GM21723 (cell line): Measurements from ENCODE around the gene UBQLN4.
"Not testable (repeated sequence)": the region's sequence is repeated elsewhere in the genome, so short reads cannot be mapped to it uniquely, and the experiment has no call there.

Experiments
- ATAC-seq: cut with Tn5 transposase; IDR thresholded peaks from one replicate; pipeline ENCODE4 v1.9.1; 2021; ENCODE audit warnings: mild to moderate bottlenecking, moderate library complexity; ENCODE audit not compliant: unreplicated experiment

The UBQLN4 gene

DNA sequence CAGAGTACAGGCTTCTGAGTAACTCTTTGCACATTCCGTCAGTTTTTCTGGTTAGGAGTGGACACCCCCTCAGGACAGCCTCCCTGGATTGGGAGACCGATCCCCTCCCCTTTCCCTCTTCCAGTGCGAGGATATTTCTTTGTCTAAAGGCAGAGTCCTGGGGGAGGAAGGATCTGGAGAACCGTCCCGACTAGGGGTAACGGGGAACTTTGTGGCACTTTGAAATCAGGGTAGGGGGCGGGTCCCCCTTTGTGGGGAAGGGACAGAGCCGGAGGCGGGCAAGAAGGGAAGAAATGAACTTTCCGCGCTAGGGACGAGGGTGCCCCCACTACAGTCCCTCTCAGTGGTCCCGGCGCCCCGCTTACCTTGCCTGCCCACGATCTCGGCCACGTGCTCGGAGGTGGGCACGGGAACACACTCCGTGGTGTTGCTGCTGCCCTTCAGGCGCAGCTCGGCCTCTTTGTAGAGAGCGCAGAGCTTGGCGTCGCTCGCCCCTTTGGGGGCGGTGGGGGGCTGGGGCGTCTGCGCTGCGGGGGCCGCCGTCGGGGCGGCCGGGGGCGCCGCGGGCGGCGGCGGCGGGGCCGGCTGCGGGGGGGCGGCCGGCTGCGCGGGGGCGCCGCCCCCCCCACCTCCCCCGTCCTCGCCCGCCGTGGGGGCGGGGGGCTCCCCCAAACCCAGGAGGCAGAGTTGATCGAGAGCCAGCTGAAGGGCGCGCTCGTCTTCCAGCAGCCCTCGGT is 27.8 kb upstream of the UBQLN4 start:
- no peak for ATAC-seq

DNA sequence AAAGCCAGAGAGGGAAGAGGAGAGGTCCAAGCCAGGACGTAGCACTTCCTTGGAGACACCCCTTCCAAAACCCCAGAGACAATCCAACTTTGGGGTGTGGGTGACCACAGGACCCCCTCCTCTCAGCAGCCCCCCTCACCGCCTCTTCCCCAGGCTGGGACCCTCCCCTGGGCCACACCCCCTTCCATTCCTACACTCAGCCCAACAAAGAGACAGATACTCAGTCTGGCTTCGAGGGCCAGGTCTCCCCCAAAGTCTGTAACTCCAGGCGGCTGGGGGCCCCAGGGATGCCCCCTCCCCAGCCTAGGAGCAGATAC is 27.2 kb upstream of the UBQLN4 start:
- ATAC-seq = no peak

GRCh38 chr1:156080241-156080862 is 26.8 kb upstream of the UBQLN4 start:
- no peak for ATAC-seq

DNA sequence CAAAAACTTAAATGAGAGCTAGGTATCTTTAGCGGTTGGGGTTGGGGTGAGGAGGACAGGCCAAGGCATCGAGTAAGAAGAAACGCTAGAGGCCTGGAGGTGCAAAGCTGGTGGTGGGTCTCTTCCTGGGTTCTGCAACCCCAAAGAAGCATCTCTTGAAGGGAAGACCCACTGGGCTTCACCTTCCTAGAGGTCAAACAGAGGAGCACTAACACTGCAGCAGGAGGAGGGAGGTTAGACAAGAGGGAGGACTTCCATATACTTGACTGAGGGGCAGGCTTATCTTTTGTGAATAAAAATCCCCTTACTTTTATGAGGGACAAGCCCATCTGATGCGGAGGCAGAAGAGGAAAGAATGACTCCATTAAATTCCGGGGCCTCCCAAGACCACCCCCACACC is 26.2 kb upstream of the UBQLN4 start:
- ATAC-seq = no peak

DNA sequence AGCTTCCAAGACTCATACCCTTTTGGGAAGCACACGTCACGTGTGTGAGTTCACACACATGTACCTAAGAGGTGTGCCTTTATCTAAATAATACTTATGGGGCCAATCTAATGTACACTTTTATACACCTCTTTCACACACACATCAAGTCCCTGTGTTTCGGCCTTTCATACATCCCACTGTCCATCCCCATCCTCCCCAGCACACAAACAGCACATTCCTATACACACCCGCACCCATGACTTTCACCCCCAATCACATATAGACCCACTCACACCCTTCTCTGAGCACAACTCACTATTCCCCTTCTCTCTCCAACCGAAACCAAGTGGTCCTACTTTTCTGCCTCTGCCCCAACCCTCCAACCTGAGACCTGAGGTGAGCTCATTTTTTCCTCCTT is 25.1 kb upstream of the UBQLN4 start:
- no peak for ATAC-seq

- ATAC-seq = no peak
Measured at GRCh38 chr1:156077430-156077760, 23.8 kb upstream of the UBQLN4 start.

- ATAC-seq = peak; percentile 73
Measured at GRCh38 chr1:156076609-156077429, 23.2 kb upstream of the UBQLN4 start.

DNA sequence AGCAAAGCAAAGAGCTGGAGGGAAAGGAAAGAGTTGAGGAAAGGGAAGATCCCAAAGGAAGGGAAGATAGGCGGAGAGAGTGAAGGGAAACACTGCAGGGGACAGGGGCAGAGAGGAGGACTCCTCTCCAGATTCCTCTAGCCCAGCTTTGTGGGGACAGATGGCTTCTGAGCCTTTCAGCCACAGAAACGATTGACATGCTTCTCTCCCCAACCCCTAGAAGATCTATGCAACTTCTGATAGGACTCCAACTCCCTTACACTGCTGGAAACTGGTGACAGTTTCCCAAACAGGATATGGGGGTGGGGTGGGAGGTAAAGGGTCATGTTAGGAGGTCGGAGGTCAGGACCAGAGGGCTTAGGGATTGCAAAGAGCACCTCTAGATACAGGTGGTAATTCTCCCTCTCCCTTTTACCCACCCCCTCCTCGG is 22.2 kb upstream of the UBQLN4 start:
- no peak for ATAC-seq

- no peak for ATAC-seq
Measured at GRCh38 chr1:156075162-156075561, 21.6 kb upstream of the UBQLN4 start.

DNA sequence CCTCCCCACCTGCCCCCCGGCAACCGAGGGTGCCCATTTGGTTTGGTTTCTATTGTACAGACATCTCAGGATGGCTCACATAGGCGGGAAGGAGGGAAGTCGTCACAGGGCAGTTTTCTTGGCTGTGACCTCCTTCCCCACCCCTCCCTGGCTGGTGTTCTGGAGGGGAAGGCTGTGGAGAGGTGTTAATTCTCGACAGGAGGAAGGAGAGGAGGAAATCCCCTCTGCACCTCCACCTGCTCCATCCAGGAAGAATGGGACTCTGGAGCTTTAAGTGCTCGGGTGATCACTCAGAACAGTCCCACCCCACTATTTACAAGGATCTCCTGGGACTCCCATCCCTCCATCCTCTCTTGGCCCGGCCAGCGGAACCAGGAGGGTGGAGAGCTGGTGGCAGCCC is 21.1 kb upstream of the UBQLN4 start:
- ATAC-seq = no peak

- no peak for ATAC-seq
Measured at GRCh38 chr1:156073740-156074139, 20.1 kb upstream of the UBQLN4 start.

- no peak for ATAC-seq
Measured at GRCh38 chr1:156073110-156073687, 19.6 kb upstream of the UBQLN4 start.

- ATAC-seq = no peak
Measured at GRCh38 chr1:156072251-156072650, 18.7 kb upstream of the UBQLN4 start.

DNA sequence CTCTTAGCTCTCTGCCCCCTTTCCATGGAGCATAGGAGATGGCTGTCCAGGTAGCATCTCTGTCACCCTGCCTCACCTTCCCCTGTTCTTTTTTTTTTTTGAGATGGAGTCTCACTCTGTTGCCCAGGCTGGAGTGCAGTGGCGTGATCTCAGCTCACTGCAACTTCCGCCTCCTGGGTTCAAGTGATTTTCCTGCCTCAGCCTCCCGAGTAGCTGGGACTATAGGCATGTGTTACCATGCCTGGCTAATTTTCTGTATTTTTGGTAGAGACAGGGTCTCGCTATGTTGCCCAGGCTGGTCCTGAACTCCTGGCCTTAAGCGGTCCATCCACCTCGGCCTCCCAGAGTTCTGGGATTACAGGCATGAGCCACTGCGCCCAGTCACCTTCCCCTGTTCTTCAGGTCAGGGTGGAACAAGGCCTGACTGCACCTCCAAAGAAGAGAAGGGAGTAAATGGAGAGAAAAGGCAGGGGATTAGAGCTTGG is 17.8 kb upstream of the UBQLN4 start:
- ATAC-seq = not testable (repeated sequence)

- no peak for ATAC-seq
Measured at GRCh38 chr1:156070548-156070947, 16.9 kb upstream of the UBQLN4 start.

DNA sequence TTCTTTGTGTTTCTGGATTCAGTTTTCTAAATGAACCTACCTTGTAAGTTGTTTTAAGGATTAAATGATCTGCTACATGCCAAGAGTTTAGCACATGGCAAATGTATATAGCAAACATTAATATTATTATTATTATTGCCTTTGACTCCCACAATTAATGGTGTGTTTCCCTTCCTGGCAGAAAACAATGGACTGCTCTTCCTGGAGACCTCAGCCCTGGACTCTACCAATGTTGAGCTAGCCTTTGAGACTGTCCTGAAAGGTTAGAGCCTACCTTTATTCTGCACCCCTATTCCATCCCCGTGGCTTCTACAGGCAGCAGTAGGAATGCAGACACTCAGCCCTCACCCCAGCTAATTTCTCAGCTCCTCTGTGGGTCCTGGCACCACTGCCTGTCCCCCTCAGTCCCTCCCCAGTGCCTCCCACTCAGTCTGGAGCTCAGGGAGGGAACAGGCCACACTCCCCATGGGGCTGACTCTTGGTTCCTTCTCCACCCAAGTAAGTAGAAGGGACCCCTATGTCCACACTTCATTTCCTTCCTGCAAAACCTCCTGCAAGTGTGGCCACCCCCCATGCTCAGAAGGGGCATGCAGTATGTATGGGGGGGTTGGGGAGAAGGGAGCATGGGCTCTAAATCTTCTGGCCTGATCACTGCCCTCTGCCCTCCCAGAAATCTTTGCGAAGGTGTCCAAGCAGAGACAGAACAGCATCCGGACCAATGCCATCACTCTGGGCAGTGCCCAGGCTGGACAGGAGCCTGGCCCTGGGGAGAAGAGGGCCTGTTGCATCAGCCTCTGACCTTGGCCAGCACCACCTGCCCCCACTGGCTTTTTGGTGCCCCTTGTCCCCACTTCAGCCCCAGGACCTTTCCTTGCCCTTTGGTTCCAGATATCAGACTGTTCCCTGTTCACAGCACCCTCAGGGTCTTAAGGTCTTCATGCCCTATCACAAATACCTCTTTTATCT is 16.2 kb upstream of the UBQLN4 start:
- no peak for ATAC-seq

DNA sequence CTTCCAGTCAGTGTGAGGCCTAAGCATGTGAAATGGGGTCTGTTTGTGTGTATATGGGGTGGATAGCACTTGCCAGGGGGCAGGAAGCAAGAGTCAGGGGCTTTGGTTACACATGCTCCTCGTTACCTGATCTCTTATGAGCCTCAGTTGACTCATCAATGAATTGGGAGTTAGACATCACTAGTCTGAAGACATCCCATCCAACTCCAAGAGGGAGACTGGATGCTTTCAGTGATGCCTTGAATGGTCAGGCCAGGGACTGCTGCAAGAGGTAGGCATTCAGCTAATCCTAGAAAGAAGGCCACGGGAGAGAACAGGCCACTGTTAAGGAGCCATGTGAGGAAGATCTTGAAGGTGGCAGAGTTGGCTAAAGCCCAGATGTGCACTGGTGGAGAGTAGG is 13.7 kb upstream of the UBQLN4 start:
- no peak for ATAC-seq

GRCh38 chr1:156065871-156066270 is 12.3 kb upstream of the UBQLN4 start:
- ATAC-seq = no peak

DNA sequence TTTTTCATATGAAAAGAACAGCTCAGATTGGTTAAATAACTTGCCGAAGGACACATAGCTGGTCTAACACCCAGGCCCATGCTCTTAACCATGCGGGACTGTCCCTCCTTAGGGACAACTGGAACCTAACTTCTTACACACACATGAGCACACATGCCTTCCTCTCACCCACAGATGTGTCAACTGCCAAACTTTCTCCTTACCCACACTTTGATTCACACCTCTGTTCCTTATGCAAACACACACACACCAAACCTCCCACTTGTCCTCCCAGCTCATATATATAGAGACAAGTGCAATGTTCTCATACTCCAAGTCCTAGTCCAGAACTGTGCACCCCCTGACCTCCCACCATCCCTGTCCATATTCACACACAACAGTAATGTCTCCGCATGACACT is 11.6 kb upstream of the UBQLN4 start:
- no peak for ATAC-seq

DNA sequence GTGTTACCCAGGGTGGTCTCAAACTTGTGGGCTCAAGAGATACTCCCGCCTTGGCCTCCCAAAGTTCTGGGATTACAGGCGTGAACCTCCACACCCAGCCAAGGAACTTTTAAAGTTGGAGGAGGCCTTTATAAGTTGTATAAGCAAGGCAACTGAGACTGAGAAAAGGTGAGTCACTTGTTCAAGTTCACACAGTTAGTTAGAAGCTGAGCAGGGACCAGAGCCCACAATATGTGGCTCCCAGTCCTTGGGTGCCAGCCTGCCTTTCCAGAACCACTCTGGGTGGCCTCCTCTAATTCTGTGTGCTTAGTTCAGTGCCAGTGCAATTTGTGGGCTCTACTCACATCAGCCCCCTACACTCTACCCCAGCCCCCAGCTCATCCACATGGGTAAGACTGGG is 11.0 kb upstream of the UBQLN4 start:
- ATAC-seq = no peak

GRCh38 chr1:156063997-156064285 is 10.3 kb upstream of the UBQLN4 start:
- no peak for ATAC-seq
